ENCODE results near the gene ZNF25.
"Not testable (repeated sequence)": the region's sequence is repeated elsewhere in the genome, so short reads cannot be mapped to it uniquely, and the experiment has no call there.

DNA sequence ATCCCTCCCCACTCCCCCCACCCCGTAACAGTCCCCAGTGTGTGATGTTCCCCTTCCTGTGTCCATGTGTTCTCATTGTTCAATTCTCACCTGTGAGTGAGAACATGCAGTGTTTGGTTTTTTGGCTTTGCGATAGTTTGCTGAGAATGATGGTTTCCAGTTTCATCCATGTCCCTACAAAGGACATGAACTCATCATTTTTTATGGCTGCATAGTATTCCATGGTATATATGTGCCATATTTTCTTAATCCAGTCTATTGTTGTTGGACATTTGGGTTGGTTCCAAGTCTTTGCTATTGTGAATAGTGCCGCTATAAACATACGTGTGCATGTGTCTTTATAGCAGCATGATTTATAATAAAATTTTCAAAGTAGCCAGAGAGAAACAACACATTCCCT is 42.7 kb upstream of the ZNF25 start:
- not testable (repeated sequence) for TF ChIP-seq POLR2A, CTCF (IDR thresholded peaks at IDR 0.05)
